ENCODE results near the gene MUC5B.

Gene MUC5B

DNA sequence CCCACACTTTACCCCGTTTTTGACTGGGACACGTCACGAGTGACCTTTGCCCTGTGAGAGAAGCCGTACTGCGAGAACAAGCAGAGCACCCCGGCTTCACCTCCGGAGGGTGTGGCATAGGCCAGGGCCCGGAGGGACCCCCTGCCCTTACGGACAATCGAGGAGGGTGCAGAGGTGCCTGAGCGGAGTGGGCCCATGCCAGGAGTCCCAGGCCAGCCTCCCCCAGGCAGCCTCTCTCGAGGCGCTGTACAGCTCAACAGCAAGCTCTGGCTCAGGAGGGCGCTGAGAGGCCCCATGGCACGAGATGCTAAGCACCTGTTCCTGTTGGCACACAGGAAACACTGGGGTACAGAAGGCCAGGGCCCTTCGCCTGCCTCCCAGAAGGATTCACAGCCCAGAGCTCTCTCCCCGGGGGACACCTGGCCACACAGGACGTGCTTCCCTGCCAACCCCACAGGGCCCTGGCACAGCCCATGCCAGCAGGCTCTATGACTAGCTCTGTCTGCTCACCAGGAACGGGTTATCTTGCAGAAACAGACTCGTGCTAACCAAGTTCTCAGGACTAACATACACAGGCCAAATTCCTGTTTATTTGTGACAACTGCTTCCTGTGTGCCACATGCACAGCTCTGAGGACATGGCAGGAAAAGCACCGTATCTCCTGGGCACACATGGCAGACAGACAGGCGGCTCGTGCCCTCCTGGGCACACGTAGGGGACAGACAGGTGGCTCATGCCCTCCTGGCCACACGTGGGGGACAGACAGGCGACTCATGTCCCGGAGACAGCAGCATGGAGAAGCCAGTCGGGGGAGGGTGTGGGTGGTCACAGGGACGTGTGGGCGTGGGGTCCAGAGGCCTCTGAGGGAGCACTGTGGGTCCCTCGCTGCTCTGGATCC is 75.0 kb downstream of the MUC5B start:
- TF ChIP-seq, protein P1, sequence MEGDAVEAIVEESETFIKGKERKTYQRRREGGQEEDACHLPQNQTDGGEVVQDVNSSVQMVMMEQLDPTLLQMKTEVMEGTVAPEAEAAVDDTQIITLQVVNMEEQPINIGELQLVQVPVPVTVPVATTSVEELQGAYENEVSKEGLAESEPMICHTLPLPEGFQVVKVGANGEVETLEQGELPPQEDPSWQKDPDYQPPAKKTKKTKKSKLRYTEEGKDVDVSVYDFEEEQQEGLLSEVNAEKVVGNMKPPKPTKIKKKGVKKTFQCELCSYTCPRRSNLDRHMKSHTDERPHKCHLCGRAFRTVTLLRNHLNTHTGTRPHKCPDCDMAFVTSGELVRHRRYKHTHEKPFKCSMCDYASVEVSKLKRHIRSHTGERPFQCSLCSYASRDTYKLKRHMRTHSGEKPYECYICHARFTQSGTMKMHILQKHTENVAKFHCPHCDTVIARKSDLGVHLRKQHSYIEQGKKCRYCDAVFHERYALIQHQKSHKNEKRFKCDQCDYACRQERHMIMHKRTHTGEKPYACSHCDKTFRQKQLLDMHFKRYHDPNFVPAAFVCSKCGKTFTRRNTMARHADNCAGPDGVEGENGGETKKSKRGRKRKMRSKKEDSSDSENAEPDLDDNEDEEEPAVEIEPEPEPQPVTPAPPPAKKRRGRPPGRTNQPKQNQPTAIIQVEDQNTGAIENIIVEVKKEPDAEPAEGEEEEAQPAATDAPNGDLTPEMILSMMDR (IDR thresholded peaks at IDR 0.05): no peak
- no peaks in the 10 kb centered on the region for H3K4me1 ChIP-seq
- H3K9ac ChIP-seq: no peak overlapping the region
- no peaks in the 10 kb centered on the region for H3K27me3 ChIP-seq (ENCODE audit: control insufficient read depth, insufficient read depth, low read length)
- H2AFZ ChIP-seq: no peak overlapping the region
- H3K36me3 ChIP-seq (ENCODE audit: control insufficient read depth, insufficient read depth, low read length): no peaks in the 10 kb centered on the region
- H3K27ac ChIP-seq: no peak overlapping the region
- no peak overlapping the region for H3K4me2 ChIP-seq (ENCODE audit: low read length)
- no peak overlapping the region for H3K4me3 ChIP-seq (ENCODE audit: low read depth, low read length)
- no peaks in the 10 kb centered on the region for H3K9me3 ChIP-seq (ENCODE audit: control insufficient read depth, low read length)
- peaks cover 28% of the 10 kb centered on the region for H3K79me2 ChIP-seq

DNA sequence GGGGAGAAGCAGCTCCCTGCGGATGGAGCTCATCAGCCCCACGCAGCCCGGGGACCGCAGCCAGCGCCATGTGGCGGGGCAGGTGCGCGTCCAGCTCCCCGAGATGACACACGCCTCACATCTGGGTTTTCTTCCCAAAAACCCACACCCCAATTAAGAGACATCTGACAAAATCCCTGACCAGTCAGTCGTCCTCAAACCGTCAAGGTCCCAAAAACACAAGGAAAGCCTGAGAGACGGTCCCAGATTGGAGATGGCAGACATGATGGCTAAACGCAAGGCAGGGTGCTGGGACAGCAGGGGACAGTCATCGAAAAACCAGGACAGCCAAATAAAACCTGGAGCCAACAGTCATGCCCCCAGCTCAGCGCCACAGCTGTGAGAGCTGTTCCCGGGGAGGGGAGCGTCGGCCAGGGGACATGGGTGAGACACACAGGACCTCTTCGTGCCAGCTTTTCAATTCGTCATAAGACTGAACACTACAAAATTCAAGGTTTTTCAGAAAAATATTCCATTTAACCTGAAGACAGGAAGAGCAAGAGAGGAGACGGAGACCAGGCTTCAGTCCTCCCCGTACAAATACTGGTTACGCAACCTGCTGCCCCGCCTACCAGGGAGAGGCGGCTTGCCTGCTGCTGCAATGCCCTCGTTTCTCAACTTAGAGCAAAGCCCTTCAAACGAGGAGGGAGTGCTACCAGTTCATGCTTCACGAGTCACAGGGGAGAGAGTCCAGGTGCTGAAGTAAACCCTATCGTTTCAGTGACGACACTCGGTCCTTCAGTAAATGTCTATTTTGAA is 76.0 kb downstream of the MUC5B start:
- Histone ChIP-seq H2AFZ (no peak overlapping the region), H3K9ac (no peak overlapping the region), H3K27ac (no peak overlapping the region), H3K4me3 (ENCODE audit: low read depth, low read length) (no peak overlapping the region), H3K36me3 (ENCODE audit: control insufficient read depth, insufficient read depth, low read length) (no peaks in the 10 kb centered on the region), H3K9me3 (ENCODE audit: control insufficient read depth, low read length) (no peaks in the 10 kb centered on the region), H3K27me3 (ENCODE audit: control insufficient read depth, insufficient read depth, low read length) (no peaks in the 10 kb centered on the region), H3K79me2 (peaks cover 32% of the 10 kb centered on the region), H3K4me2 (ENCODE audit: low read length) (no peak overlapping the region), H3K4me1 (no peaks in the 10 kb centered on the region)
- TF ChIP-seq, protein P1 (IDR thresholded peaks at IDR 0.05): no peak

DNA sequence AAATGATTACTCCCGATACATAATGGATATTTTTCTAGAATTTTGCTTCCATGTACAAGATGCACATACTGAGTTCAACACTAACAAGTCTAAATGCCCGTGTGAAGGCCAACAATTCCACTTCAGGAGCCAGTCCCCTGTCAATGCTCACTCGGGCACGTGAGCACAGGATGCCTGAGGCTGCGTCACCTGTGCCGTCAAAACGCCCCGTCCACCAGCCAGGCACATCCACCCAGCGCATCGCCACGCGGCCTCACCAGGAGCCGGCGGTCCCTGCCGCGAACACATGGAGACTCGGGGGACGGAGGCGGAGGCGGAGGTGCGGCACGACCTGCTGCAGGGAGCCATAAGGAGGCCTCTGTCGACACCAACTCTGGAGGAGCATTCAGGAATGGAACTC is 76.8 kb downstream of the MUC5B start:
- H3K4me2 ChIP-seq (ENCODE audit: low read length): no peak overlapping the region
- no peak overlapping the region for H3K27ac ChIP-seq
- TF ChIP-seq, protein P1 (IDR thresholded peaks at IDR 0.05): no peak
- no peak overlapping the region for H3K4me3 ChIP-seq (ENCODE audit: low read depth, low read length)
- no peaks in the 10 kb centered on the region for H3K36me3 ChIP-seq (ENCODE audit: control insufficient read depth, insufficient read depth, low read length)
- H3K4me1 ChIP-seq: no peaks in the 10 kb centered on the region
- peaks cover 37% of the 10 kb centered on the region for H3K79me2 ChIP-seq
- H3K27me3 ChIP-seq (ENCODE audit: control insufficient read depth, insufficient read depth, low read length): no peaks in the 10 kb centered on the region
- no peaks in the 10 kb centered on the region for H3K9me3 ChIP-seq (ENCODE audit: control insufficient read depth, low read length)
- no peak overlapping the region for H2AFZ ChIP-seq
- no peak overlapping the region for H3K9ac ChIP-seq

DNA sequence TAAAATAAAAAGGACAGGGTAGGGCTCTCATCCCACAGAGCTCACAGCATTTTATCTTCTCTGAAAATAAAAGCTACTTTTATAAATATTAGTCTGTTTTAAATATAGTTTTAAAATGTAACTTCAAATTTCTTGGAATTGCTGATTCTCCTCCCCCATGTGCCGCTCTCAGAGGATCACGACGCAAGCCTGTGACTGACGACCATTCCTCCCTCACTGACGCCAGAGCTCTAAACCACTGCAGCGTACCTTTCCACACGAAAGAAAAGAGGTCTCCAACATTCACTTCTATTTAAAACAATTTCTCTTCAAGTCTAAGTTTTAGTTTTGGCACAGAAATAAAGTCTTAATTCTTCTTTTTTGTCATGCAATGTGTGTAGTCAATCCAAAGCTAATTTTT is 77.3 kb downstream of the MUC5B start:
- no peak overlapping the region for H3K4me3 ChIP-seq (ENCODE audit: low read depth, low read length)
- H3K27me3 ChIP-seq (ENCODE audit: control insufficient read depth, insufficient read depth, low read length): no peaks in the 10 kb centered on the region
- H3K9ac ChIP-seq: no peak overlapping the region
- TF ChIP-seq, protein P1 (IDR thresholded peaks at IDR 0.05): no peak
- no peaks in the 10 kb centered on the region for H3K36me3 ChIP-seq (ENCODE audit: control insufficient read depth, insufficient read depth, low read length)
- H3K9me3 ChIP-seq (ENCODE audit: control insufficient read depth, low read length): no peaks in the 10 kb centered on the region
- H3K79me2 ChIP-seq: peaks cover 37% of the 10 kb centered on the region
- H3K27ac ChIP-seq: no peak overlapping the region
- no peaks in the 10 kb centered on the region for H3K4me1 ChIP-seq
- H2AFZ ChIP-seq: no peak overlapping the region
- H3K4me2 ChIP-seq (ENCODE audit: low read length): no peak overlapping the region
